SK-N-SH treated with all-trans-retinoic acid at 6 μM for 48 hours (cell line): ENCODE measurements around the gene RPP40.

Experiments used
- ARNTL ChIP-seq: fragments of 450-650 bp; formaldehyde crosslinking; IDR thresholded peaks from 2 replicates; pipeline ENCODE4 v1.5.0; 2020; ENCODE audit warnings: low read depth, mild to moderate bottlenecking, moderate library complexity, borderline replicate concordance
- CSRNP3 ChIP-seq: fragments of 250-450 bp; sonication (Bioruptor Pico); IDR thresholded peaks from 2 replicates; pipeline ENCODE4 v1.5.1; 2021; ENCODE audit warnings: mild to moderate bottlenecking, moderate library complexity
- GLIS3 ChIP-seq: fragments of 250-450 bp; sonication (Bioruptor Pico); IDR thresholded peaks from 2 replicates; pipeline ENCODE4 v1.5.0; 2020; ENCODE audit warnings: mild to moderate bottlenecking, moderate library complexity
- PATZ1 ChIP-seq: fragments of 250-450 bp; sonication (Bioruptor Pico); IDR thresholded peaks from 2 replicates; pipeline ENCODE4 v1.8.0; 2020; ENCODE audit warnings: mild to moderate bottlenecking, moderate library complexity, borderline replicate concordance
- POU6F1 ChIP-seq: fragments of 250-450 bp; sonication (Bioruptor Pico); IDR thresholded peaks from 2 replicates; pipeline ENCODE4 v1.8.0; 2021; ENCODE audit warnings: low read depth, mild to moderate bottlenecking, moderate library complexity, borderline replicate concordance
- RARB ChIP-seq: fragments of 250-450 bp; sonication (Bioruptor Pico); IDR thresholded peaks from 2 replicates; pipeline ENCODE4 v1.8.0; 2021; ENCODE audit warnings: mild to moderate bottlenecking, moderate library complexity
- TCF4 ChIP-seq: fragments of 250-450 bp; sonication (Bioruptor Pico); IDR thresholded peaks from 2 replicates; pipeline ENCODE4 v1.8.0; 2021; ENCODE audit warnings: mild to moderate bottlenecking, moderate library complexity, borderline replicate concordance
- TOX ChIP-seq: fragments of 250-450 bp; sonication (Bioruptor Pico); IDR thresholded peaks from 2 replicates; pipeline ENCODE4 v1.8.0; 2021; ENCODE audit warnings: mild to moderate bottlenecking, moderate library complexity, borderline replicate concordance
- TSHZ2 ChIP-seq: fragments of 250-450 bp; sonication (Bioruptor Pico); IDR thresholded peaks from 2 replicates; pipeline ENCODE4 v1.5.0; 2020; ENCODE audit warnings: mild to moderate bottlenecking, moderate library complexity
- ZC3H10 ChIP-seq: fragments of 250-450 bp; sonication (Bioruptor Pico); IDR thresholded peaks from 2 replicates; pipeline ENCODE4 v1.5.1; 2021; ENCODE audit warnings: mild to moderate bottlenecking, moderate library complexity
- ZFP3 ChIP-seq: fragments of 250-450 bp; sonication (Bioruptor Pico); IDR thresholded peaks from 2 replicates; pipeline ENCODE4 v1.5.0; 2020; ENCODE audit warnings: mild to moderate bottlenecking, moderate library complexity
- ZFP30 ChIP-seq: fragments of 450-650 bp; formaldehyde crosslinking; IDR thresholded peaks from 2 replicates; pipeline ENCODE4 v1.5.0; 2022; ENCODE audit warnings: mild to moderate bottlenecking, moderate library complexity
- ZNF565 ChIP-seq: fragments of 450-650 bp; formaldehyde crosslinking; conservative IDR thresholded peaks from 2 replicates; pipeline ENCODE4 v1.5.0; 2020; ENCODE audit warnings: low read depth, mild to moderate bottlenecking, moderate library complexity
- ZNF8 ChIP-seq: fragments of 450-650 bp; formaldehyde crosslinking; IDR thresholded peaks from 2 replicates; pipeline ENCODE4 v1.5.0; 2020; ENCODE audit warnings: mild to moderate bottlenecking, moderate library complexity

- TF ChIP-seq TOX (CRISPR knock-in tag): no peak
- no peak for TF ChIP-seq ZFP30 (CRISPR knock-in tag)
- no peak for TF ChIP-seq ARNTL
- TF ChIP-seq PATZ1 (CRISPR knock-in tag): no peak
- no peak for TF ChIP-seq TSHZ2 (CRISPR knock-in tag)
- TF ChIP-seq ZNF8 (CRISPR knock-in tag): no peak
- no peak for TF ChIP-seq TCF4 (CRISPR knock-in tag)
- TF ChIP-seq GLIS3 (CRISPR knock-in tag): no peak
- TF ChIP-seq RARB: no peak
- no peak for TF ChIP-seq ZC3H10 (CRISPR knock-in tag)
- TF ChIP-seq ZFP3 (CRISPR knock-in tag): no peak
- no peak for TF ChIP-seq CSRNP3 (CRISPR knock-in tag)
- TF ChIP-seq ZNF565: no peak
- TF ChIP-seq POU6F1 (CRISPR knock-in tag): no peak
Measured at GRCh38 chr6:5053038-5053437, 49.2 kb upstream of the RPP40 start.
